ENCODE data around the gene ADGRL3. TPM values are rescaled to one million over a fixed set of nuclear protein-coding genes. Genes with fewer than 3 reads are reported as not detected.

The ADGRL3 gene
- total and polyA plus RNA-seq, 9 donors: 0.88 to 9.5 (median 2.5) TPM

DNA sequence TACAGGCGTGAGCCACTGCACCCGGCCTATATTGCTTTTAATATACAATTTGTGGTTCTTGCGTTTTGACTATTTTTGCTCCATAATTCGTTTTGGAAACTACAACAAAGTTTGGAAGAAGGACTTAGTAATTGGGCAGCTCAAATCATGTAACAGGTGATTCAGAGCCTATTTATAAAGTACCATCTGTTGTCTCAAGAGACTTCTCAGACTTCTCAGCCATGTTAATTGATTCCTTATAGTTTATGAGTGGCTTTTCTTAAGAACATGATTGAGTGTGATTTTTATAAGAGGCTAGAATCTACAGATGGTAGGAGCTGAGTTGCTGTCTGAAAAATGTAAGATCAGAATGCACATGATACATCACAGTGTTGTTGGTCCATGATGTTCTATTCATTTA is 240.2 kb downstream of the ADGRL3 start:
- Histone ChIP-seq H3K36me3 (no peaks in the 10 kb centered on the region), H3K4me1 (ENCODE audit: insufficient read depth) (no peaks in the 10 kb centered on the region), H3K4me3 (no peak overlapping the region), H3K27me3 (no peaks in the 10 kb centered on the region), H3K9me3 (no peaks in the 10 kb centered on the region), H3K27ac (no peak overlapping the region)
- WGBS, 3 donors: 77 to 87% (median 85%) methylated on average over 4 of the region's 4 CpGs
- TF ChIP-seq POLR2A (IDR thresholded peaks at IDR 0.05): no peak
- TF ChIP-seq, protein P1, sequence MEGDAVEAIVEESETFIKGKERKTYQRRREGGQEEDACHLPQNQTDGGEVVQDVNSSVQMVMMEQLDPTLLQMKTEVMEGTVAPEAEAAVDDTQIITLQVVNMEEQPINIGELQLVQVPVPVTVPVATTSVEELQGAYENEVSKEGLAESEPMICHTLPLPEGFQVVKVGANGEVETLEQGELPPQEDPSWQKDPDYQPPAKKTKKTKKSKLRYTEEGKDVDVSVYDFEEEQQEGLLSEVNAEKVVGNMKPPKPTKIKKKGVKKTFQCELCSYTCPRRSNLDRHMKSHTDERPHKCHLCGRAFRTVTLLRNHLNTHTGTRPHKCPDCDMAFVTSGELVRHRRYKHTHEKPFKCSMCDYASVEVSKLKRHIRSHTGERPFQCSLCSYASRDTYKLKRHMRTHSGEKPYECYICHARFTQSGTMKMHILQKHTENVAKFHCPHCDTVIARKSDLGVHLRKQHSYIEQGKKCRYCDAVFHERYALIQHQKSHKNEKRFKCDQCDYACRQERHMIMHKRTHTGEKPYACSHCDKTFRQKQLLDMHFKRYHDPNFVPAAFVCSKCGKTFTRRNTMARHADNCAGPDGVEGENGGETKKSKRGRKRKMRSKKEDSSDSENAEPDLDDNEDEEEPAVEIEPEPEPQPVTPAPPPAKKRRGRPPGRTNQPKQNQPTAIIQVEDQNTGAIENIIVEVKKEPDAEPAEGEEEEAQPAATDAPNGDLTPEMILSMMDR (IDR thresholded peaks at IDR 0.05): no peak
- TF ChIP-seq EP300 (IDR thresholded peaks at IDR 0.05): no peak
- intact Hi-C loops (cut with DNase I): no loop called here
- DNase-seq: no peak

DNA sequence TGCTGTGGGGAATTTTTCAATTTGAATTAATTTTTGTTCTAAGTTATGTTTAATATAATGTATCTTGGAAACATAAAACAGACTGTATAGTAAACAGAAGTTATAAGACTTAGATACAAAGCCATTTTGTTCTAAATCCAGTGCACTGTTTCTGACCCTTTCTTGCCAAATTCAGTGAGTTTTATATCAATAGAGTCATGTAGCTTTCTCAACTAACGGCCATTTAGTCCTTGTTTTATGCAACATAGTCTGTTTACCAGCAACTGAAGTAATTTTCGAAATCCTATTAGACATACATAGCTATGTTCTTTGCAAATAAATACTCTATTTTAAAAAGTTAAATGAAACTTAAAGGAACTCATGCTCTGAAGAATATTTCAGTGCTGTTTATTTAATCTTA is 242.8 kb downstream of the ADGRL3 start:
- WGBS, 3 donors: 64 to 74% (median 65%) methylated on average over 2 of the region's 2 CpGs
- Histone ChIP-seq H3K27me3 (no peaks in the 10 kb centered on the region), H3K27ac (no peak overlapping the region), H3K9me3 (no peaks in the 10 kb centered on the region), H3K36me3 (no peaks in the 10 kb centered on the region), H3K4me3 (no peak overlapping the region), H3K4me1 (ENCODE audit: insufficient read depth) (no peaks in the 10 kb centered on the region)
- intact Hi-C loops (cut with DNase I): no loop called here
- no peak for DNase-seq
- no peak for TF ChIP-seq EP300 (IDR thresholded peaks at IDR 0.05)
- no peak for TF ChIP-seq POLR2A (IDR thresholded peaks at IDR 0.05)
- TF ChIP-seq, protein P1 (IDR thresholded peaks at IDR 0.05): no peak

DNA sequence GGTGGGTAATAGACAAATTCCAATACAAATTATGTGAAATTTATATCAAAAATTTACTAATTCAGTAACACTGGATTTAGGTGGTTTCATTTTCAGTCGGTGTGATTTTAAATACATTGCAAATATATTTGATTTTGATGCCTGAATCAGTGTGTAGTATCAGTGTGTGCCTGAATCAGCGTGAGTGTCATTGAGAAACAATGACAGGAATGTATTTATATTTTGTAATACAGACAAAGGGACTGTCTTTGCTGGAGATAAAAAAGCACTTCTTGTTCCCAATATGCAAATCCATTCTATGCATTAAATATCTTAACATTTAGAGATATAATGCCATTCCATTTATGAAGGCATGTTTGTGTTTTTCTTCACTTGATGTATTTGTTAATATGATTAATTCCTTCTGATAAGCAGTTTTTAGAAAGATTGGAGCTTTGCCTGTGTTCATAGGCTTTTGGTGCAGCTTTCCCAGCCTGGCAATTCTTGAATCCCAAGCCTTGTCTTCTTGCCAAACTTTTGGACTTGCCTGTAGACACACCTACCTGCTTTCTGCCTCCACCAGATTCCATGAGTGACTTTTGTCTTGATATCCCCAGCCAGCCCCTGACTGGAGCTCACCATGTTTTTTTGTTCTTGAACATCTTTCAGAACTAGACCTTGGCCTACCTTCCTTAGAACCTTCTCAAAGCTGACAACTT is 243.8 kb downstream of the ADGRL3 start:
- 55 to 67% (median 61%) methylated on average over 2 of the region's 2 CpGs for WGBS, 3 donors
- H3K27me3 ChIP-seq: no peaks in the 10 kb centered on the region
- H3K9me3 ChIP-seq: no peaks in the 10 kb centered on the region
- H3K27ac ChIP-seq: no peak overlapping the region
- intact Hi-C loops (cut with DNase I): no loop called here
- TF ChIP-seq, protein P1 (IDR thresholded peaks at IDR 0.05): no peak
- no peak for TF ChIP-seq POLR2A (IDR thresholded peaks at IDR 0.05)
- TF ChIP-seq EP300 (IDR thresholded peaks at IDR 0.05): no peak
- DNase-seq: no peak
- no peak overlapping the region for H3K4me3 ChIP-seq
- no peaks in the 10 kb centered on the region for H3K36me3 ChIP-seq
- H3K4me1 ChIP-seq (ENCODE audit: insufficient read depth): no peaks in the 10 kb centered on the region

DNA sequence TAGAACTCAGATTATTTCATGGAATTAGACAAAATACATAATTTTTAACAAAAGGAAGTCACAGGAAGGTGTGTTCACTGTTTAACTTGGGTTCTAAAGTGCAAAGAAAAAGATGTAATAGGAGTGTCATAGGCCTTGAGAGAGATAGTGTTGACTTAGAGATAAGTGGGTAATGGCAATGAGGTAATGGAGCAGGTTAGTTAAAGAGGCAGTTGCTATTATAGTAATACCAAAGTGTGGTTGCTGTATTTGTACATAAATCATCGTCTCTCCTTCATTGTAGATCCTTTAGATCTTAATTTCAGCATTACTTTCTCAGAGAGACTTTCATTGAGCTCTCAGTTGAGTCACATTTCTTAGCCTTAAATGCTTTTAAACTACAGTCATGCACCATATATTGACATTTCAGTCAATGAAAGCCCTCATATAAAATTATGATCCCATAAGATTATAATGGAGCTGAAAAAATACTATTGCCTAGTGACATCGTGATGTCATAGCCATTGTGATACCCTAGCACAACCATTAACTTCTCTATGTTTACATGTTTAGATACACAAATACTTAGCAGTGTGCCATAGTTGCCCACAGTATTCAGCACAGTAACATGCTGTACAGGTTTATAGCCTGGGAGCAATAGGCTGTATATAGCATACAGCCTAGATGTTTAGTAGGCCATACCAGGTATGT is 245.4 kb downstream of the ADGRL3 start:
- no peak for DNase-seq
- H3K27me3 ChIP-seq: no peaks in the 10 kb centered on the region
- H3K27ac ChIP-seq: no peak overlapping the region
- H3K4me1 ChIP-seq (ENCODE audit: insufficient read depth): no peaks in the 10 kb centered on the region
- 90 to 94% (median 93%) methylated on average over 2 of the region's 2 CpGs for WGBS, 3 donors
- no peaks in the 10 kb centered on the region for H3K9me3 ChIP-seq
- H3K4me3 ChIP-seq: no peak overlapping the region
- TF ChIP-seq EP300 (IDR thresholded peaks at IDR 0.05) (no peak), POLR2A (IDR thresholded peaks at IDR 0.05) (no peak)
- TF ChIP-seq, protein P1 (IDR thresholded peaks at IDR 0.05): no peak
- no peaks in the 10 kb centered on the region for H3K36me3 ChIP-seq
- intact Hi-C loops (cut with DNase I): no loop called here
